T-helper 17 cell (primary cell): ENCODE results near the gene GULP1. TPM values are rescaled to one million over a fixed set of nuclear protein-coding genes. Genes with fewer than 3 reads are reported as not detected.

Experiments used
- ATAC-seq: fragments of 150-1000 bp; cut with Tn5 transposase; 2 replicates; pipeline ENCODE4 v1.10.0; 2021; ENCODE audit warnings: mild to moderate bottlenecking, moderate library complexity
- DNase-seq, 3 donors: peaks; one replicate each; pipeline versions ENCODE4 v3.0.0 to v3.0.0-alpha.2; 2020 to 2021
- H3K9me3 ChIP-seq: one replicate; pipeline ENCODE4 v1.7.0; 2013; ENCODE audit warnings: low read length, mild to moderate bottlenecking; ENCODE audit not compliant: control insufficient read depth, poor library complexity, severe bottlenecking
- H3K27ac Mint-ChIP-seq: one replicate; pipeline ENCODE4 v1.8.0; 2022; ENCODE audit warnings: mild to moderate bottlenecking, moderate library complexity, mixed read lengths
- H3K27me3 Mint-ChIP-seq: one replicate; pipeline ENCODE4 v1.8.0; 2022; ENCODE audit warnings: mixed read lengths
- H3K36me3 Mint-ChIP-seq: one replicate; pipeline ENCODE4 v1.8.0; 2022; ENCODE audit warnings: low read depth, mixed read lengths
- H3K4me1 Mint-ChIP-seq: one replicate; pipeline ENCODE4 v1.8.0; 2022; ENCODE audit warnings: mild to moderate bottlenecking, mixed read lengths
- H3K4me3 Mint-ChIP-seq: one replicate; pipeline ENCODE4 v1.8.0; 2022; ENCODE audit warnings: mild to moderate bottlenecking, moderate library complexity, mixed read lengths
- total RNA-seq, 4 donors: library from RNA in 2 of 4; stranded (reverse) in 2 of 4; gene quantifications; one replicate each; pipeline ENCODE4 v1.2.3 and lab custom pipeline; 2022 to 2026

GULP1 gene
- total RNA-seq, 2 donors from 2014 or later, result not detected

GRCh38 chr2:188610827-188611226, 319.2 kb downstream of the GULP1 start:
- H3K9me3 ChIP-seq, result no peaks in the 10 kb centered on the region
- ATAC-seq, result no peak
- no peak for DNase-seq
- Mint-ChIP-seq H3K4me3 (no peak overlapping the region), H3K36me3 (no peaks in the 10 kb centered on the region), H3K27ac (no peak overlapping the region), H3K4me1 (peaks cover 3% of the 10 kb centered on the region), H3K27me3 (no peaks in the 10 kb centered on the region)

- no peaks in the 10 kb centered on the region for H3K9me3 ChIP-seq
- ATAC-seq, result no peak
- H3K27ac Mint-ChIP-seq, result no peak overlapping the region
Measured at GRCh38 chr2:188619146-188619545, 327.5 kb downstream of the GULP1 start.

DNA sequence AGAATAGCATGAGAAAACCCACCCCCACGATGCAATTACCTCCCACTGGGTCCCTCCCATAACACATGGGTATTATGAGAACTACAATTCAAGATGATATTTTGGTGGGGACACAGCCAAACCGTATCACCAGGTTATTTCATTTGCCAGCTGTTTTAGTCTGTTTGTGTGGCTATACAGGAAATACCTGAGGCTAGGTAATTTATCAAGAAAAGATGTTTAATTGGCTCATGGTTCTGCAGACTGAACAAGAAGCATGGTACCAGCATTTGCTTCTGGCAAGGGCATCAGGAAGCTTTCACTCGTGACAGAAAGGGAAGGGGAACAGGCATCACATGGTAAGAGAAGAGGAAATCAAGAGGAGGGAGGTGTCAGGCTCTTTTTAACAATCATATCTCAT, 329.2 kb downstream of the GULP1 start:
- ATAC-seq, result no peak
- Mint-ChIP-seq H3K27ac (no peak overlapping the region), H3K4me3 (no peak overlapping the region), H3K27me3 (no peaks in the 10 kb centered on the region), H3K4me1 (no peaks in the 10 kb centered on the region), H3K36me3 (no peaks in the 10 kb centered on the region)
- H3K9me3 ChIP-seq, result no peaks in the 10 kb centered on the region
- DNase-seq, result no peak

More at GRCh38 chr2:188619146-188619545, 327.5 kb downstream of the GULP1 start:
- DNase-seq, result no peak
- Mint-ChIP-seq H3K27me3 (no peaks in the 10 kb centered on the region), H3K36me3 (no peaks in the 10 kb centered on the region), H3K4me1 (no peaks in the 10 kb centered on the region), H3K4me3 (no peak overlapping the region)

GRCh38 chr2:188622601-188623260, 331.1 kb downstream of the GULP1 start:
- Mint-ChIP-seq H3K27ac (no peak overlapping the region), H3K27me3 (no peaks in the 10 kb centered on the region), H3K4me3 (no peak overlapping the region), H3K36me3 (no peaks in the 10 kb centered on the region), H3K4me1 (no peaks in the 10 kb centered on the region)
- ATAC-seq, result no peak
- no peaks in the 10 kb centered on the region for H3K9me3 ChIP-seq
- DNase-seq, result no peak

DNA sequence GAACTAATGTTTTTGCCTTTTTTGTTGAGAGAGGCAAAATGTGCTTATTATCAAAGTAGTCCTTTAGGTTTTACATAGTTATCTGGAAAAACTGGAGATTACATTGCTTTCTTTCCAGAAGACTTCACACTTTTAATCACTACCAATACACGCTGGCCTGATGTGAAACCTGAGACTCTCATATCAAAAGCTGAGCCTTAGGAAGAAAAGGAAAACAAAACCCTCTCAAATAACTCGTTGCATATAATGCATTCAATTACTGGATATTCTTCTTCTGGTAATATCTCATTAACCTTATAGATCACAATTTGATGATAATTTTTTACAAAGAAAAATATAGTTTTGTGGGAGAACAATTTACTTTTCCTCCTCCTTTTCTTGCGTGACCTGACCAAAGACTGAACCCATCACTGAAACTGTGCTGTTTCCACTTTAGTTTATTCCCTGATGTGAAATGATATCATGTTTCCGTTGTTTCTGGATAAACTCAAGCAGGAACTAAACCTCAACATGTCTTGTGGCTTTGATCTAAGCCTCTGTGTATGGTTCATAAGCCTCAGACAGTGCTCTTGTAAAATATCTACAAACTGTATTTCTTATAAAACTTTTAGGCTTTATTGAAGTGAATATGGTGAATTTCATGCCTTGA, 332.4 kb downstream of the GULP1 start:
- no peak overlapping the region for H3K4me3 Mint-ChIP-seq
- no peaks in the 10 kb centered on the region for H3K36me3 Mint-ChIP-seq

GRCh38 chr2:188627471-188627870, 335.8 kb downstream of the GULP1 start:
- no peak for ATAC-seq
- Mint-ChIP-seq H3K4me3 (no peak overlapping the region), H3K27me3 (no peaks in the 10 kb centered on the region), H3K27ac (no peak overlapping the region), H3K4me1 (no peaks in the 10 kb centered on the region), H3K36me3 (no peaks in the 10 kb centered on the region)
- H3K9me3 ChIP-seq, result no peaks in the 10 kb centered on the region
- DNase-seq, result no peak

More for the DNA sequence above, 332.4 kb downstream of the GULP1 start:
- Mint-ChIP-seq H3K27me3 (no peaks in the 10 kb centered on the region), H3K4me1 (no peaks in the 10 kb centered on the region), H3K27ac (no peak overlapping the region)
- no peak for ATAC-seq
- H3K9me3 ChIP-seq, result no peaks in the 10 kb centered on the region
- DNase-seq, result no peak

GRCh38 chr2:188628989-188629752, 337.5 kb downstream of the GULP1 start:
- H3K4me3 Mint-ChIP-seq, result no peak overlapping the region
- H3K27me3 Mint-ChIP-seq, result no peaks in the 10 kb centered on the region
- H3K36me3 Mint-ChIP-seq, result no peaks in the 10 kb centered on the region
- DNase-seq (no peak), ATAC-seq (no peak)
- H3K27ac Mint-ChIP-seq, result no peak overlapping the region
- H3K9me3 ChIP-seq, result no peaks in the 10 kb centered on the region
- no peaks in the 10 kb centered on the region for H3K4me1 Mint-ChIP-seq

DNA sequence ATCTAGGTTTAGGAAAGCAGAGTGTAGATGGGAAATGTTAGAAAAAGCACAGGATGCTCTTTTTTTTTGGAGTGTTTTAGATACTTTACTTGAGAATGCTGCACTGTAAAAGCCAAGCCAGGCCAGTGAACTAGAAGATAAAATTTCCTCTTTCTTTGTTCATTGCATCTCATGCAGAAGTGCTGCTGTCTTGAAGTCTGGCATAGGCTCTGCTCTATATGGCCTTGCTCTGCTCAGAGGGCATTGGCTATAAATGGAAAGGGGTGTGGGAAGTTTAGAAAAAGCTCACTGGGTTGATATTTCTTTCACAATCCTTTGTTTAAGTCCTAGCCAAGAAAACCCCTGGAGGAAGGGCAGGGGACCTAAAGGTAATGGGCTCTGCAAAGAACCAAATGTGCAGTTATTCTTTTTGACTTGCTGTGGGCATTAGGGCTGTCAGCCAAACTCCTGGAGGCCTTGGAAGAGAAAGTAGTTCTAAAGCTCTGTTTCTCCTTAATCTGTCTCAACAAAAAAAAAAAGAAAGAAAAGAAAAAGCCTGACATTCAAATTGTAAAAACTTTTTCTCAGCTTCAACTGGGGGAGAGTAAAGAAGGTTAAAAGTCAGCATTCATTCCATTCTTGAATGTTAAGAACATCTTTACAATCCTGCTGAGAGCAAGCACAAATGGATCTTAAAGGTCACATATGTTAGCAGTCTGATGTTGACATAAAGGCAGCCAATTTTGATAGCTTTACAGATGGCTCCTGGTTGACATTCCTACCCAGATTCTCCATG, 338.3 kb downstream of the GULP1 start:
- Mint-ChIP-seq H3K4me3 (no peak overlapping the region), H3K27ac (no peak overlapping the region), H3K4me1 (no peaks in the 10 kb centered on the region), H3K36me3 (no peaks in the 10 kb centered on the region), H3K27me3 (no peaks in the 10 kb centered on the region)
- no peak for ATAC-seq
- DNase-seq, result no peak
- H3K9me3 ChIP-seq, result no peaks in the 10 kb centered on the region

DNA sequence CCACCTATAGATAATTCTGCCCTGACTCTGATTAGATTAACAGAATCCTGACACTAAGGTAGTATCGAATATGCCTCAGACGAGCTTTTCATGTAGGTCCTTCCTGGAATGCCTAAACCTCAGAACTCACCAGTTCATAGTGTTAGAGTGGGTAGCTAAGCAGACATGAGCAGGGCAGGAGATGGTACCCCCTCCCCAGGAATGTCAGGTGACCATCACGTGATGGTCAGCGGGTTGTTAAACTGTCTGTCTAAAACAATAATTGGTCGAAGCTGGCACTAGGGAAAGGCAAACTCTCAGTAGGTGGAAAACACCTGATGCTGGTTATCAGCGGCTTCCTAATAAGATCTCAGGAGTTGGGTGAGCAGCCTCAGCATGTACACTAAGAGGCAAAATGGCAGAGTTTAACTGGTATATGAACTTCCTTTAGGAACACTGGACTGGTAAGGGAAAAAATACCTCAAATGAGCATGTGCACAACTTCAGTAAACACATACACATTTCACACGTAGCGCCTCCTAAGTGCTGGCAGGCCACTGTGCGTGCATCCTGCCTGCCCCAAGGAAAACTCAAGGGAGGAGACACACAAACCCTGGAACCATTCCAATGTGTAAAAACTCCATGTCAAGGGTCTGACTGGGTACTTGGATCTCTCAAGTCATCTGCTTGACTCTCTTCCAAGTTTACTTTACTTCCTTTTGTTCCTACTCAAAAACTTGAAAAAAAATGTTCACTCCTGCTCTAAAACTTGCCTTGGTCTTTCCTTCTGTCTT, 339.5 kb downstream of the GULP1 start:
- no peaks in the 10 kb centered on the region for H3K27me3 Mint-ChIP-seq
- no peak overlapping the region for H3K27ac Mint-ChIP-seq
- no peaks in the 10 kb centered on the region for H3K36me3 Mint-ChIP-seq
- DNase-seq, result no peak
- H3K9me3 ChIP-seq, result no peaks in the 10 kb centered on the region
- ATAC-seq, result no peak
- no peak overlapping the region for H3K4me3 Mint-ChIP-seq
- H3K4me1 Mint-ChIP-seq, result no peaks in the 10 kb centered on the region

DNA sequence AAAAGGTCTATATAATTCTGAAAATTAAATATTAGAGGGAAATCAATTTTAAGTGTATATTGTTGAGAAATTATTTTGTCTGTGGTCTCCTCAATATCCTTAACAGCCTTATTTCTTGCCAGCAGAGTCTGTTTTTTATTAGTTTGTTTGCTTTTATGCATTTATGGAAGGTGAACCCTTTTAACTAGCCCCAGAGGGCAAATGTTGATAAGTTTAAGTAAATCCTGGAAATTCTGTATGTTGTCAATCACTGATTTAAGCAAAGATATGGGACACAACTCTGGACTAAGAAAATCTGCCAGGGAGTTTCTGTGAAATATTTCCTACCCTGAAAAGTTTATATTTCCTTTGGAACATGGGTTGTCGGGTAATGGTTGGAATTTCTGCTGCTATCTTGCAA, 343.0 kb downstream of the GULP1 start:
- ATAC-seq (no peak), DNase-seq (no peak)
- H3K27me3 Mint-ChIP-seq, result no peaks in the 10 kb centered on the region
- no peaks in the 10 kb centered on the region for H3K36me3 Mint-ChIP-seq
- H3K27ac Mint-ChIP-seq, result no peak overlapping the region
- H3K4me3 Mint-ChIP-seq, result no peak overlapping the region
- no peaks in the 10 kb centered on the region for H3K9me3 ChIP-seq
- no peaks in the 10 kb centered on the region for H3K4me1 Mint-ChIP-seq
